ENCODE data around the gene GTF3C2.

GTF3C2 gene

DNA sequence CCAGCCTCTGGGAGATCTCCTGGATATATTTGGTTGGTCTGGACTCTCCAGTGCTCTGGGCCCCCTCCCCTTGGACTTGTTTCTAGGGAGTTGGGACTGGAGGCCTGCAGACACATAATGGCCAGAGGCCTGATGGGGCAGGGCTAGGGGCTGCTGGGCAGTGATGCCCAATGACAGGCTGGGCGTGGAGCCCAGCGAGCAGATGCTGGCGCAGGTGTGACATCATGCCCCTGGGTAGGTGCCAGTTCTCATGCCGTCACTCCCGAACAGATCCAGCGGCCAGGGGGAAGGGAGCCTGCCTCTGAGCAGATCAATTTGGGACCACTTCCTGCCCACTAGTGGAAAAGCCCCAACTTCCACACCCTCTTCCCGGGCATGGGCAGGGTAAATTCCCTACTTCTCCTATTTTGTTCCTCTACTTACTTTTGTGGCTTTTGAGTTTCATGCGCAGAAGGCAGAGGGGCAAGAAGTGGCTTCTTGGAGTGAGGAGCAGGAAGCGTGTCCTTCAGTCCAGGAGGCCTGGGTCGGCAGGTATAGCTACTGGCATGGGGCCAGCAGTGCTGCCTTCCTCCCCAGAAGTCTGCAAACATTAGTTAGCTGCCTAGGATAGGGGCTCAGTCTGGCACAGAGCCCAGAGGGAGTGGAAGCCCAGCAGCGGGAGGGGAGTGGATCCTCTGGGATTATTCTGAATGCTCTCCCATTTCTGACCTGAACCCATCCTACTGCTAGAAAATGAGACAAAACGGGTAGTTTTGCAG, 39.7 kb downstream of the GTF3C2 start:
- TF ChIP-seq ZNF274 (IDR thresholded peaks at IDR 0.05; ENCODE audit: low read depth, low read length): no peak
- TF ChIP-seq SUZ12 (IDR thresholded peaks at IDR 0.05; ENCODE audit: extremely low read depth, insufficient read depth, insufficient read length): no peak
- TF ChIP-seq YY1 (IDR thresholded peaks at IDR 0.05; ENCODE audit: insufficient read depth, insufficient read length): no peak
- Histone ChIP-seq H3K36me3 (ENCODE audit: insufficient read depth, insufficient read length, low read length) (peaks cover 30% of the 10 kb centered on the region), H3K4me3 (ENCODE audit: insufficient read length, low read depth) (no peak overlapping the region), H3K9ac (ENCODE audit: insufficient read length, low read depth) (no peak overlapping the region), H3K9me3 (ENCODE audit: insufficient read depth, low read length) (no peaks in the 10 kb centered on the region), H3K27me3 (ENCODE audit: insufficient read depth, insufficient read length) (no peaks in the 10 kb centered on the region), H3K4me1 (ENCODE audit: insufficient read depth, insufficient read length) (peaks cover 5% of the 10 kb centered on the region)
- no peak for DNase-seq (ENCODE audit: low read depth, low spot score)

DNA sequence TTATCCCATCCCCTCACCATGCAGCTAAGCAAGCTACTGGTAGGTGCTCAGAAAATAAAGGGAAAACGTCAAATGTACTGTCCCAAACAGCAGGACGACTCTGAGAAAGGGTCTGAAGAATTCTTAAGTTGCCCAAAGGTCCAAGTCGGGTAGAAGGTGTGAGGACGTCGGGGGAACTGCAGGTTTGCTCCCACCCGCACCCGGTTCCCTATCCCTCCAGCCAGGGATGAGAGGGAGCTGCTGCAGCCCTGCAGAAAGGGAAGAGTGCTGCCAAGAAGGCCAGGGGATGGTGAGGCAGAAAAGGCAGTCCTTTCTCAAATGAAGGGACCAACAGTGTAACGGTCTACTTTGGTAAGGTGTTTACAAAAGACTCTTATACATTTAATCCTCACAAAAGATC, 41.4 kb downstream of the GTF3C2 start:
- no peak overlapping the region for H3K4me3 ChIP-seq (ENCODE audit: insufficient read length, low read depth)
- peaks cover 37% of the 10 kb centered on the region for H3K36me3 ChIP-seq (ENCODE audit: insufficient read depth, insufficient read length, low read length)
- H3K9me3 ChIP-seq (ENCODE audit: insufficient read depth, low read length): no peaks in the 10 kb centered on the region
- no peaks in the 10 kb centered on the region for H3K4me1 ChIP-seq (ENCODE audit: insufficient read depth, insufficient read length)
- no peaks in the 10 kb centered on the region for H3K27me3 ChIP-seq (ENCODE audit: insufficient read depth, insufficient read length)
- TF ChIP-seq SUZ12 (IDR thresholded peaks at IDR 0.05; ENCODE audit: extremely low read depth, insufficient read depth, insufficient read length) (no peak), ZNF274 (IDR thresholded peaks at IDR 0.05; ENCODE audit: low read depth, low read length) (no peak), YY1 (IDR thresholded peaks at IDR 0.05; ENCODE audit: insufficient read depth, insufficient read length) (no peak)
- no peak for DNase-seq (ENCODE audit: low read depth, low spot score)
- H3K9ac ChIP-seq (ENCODE audit: insufficient read length, low read depth): no peak overlapping the region

DNA sequence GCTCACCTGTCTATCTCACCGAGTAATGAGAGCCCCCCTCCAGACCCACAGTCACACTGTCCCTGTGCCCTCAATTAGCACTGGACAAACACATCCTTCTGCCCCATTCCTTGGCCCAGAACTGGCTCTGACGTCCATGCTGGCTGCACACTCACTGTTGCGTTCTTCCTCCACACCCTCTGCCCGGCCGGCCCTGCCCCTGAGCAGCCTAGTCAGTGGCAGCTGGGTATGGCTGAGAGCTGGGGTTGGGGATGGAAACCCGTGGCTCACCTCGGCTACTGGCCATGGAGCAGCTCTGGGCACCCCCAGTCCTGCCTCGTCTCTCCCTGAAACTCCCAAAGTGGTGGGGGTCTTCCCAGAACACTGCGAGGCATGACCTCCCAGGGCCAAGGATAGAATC, 41.9 kb downstream of the GTF3C2 start:
- DNase-seq (ENCODE audit: low read depth, low spot score): no peak
- Histone ChIP-seq H3K9me3 (ENCODE audit: insufficient read depth, low read length) (no peaks in the 10 kb centered on the region), H3K27me3 (ENCODE audit: insufficient read depth, insufficient read length) (no peaks in the 10 kb centered on the region), H3K4me1 (ENCODE audit: insufficient read depth, insufficient read length) (no peaks in the 10 kb centered on the region), H3K36me3 (ENCODE audit: insufficient read depth, insufficient read length, low read length) (peaks cover 40% of the 10 kb centered on the region), H3K9ac (ENCODE audit: insufficient read length, low read depth) (no peak overlapping the region), H3K4me3 (ENCODE audit: insufficient read length, low read depth) (no peak overlapping the region)
- TF ChIP-seq YY1 (IDR thresholded peaks at IDR 0.05; ENCODE audit: insufficient read depth, insufficient read length): no peak
- TF ChIP-seq ZNF274 (IDR thresholded peaks at IDR 0.05; ENCODE audit: low read depth, low read length): no peak
- TF ChIP-seq SUZ12 (IDR thresholded peaks at IDR 0.05; ENCODE audit: extremely low read depth, insufficient read depth, insufficient read length): no peak

DNA sequence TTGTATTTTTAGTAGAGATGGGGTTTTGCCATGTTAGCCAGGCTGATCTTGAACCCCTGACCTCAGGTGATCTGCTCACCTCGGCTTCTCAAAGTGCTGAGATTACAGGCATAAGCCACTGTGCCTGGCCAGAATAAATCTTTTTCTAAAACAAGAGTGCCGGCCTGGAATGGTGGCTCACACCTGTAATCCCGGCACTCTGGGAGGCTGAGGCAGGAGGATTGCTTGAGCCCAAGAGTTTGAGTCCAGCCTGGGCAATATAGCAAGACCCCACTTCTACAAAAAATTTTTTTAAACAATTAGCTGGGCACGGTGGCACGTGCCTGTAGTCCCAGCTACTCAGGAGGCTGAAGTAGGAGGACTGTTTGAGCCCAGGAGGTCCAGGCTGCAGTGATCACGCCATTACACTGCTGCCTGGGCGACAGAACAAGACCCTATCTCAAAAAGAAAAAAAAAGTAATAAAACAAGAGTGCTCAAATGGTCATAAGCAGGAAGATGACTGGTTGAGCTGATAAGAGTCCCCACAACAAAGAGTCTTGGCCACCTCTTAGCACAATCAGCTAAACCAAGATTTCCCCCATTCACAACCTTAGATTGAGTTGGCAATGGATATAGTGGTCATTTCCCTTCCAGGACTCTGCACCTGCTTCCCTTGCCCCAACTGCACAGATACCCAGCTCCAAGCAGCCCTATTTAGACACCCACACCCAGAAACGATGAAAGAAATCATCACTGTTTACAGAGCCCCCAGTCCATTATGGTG, 42.5 kb downstream of the GTF3C2 start:
- H3K9me3 ChIP-seq (ENCODE audit: insufficient read depth, low read length): no peaks in the 10 kb centered on the region

DNA sequence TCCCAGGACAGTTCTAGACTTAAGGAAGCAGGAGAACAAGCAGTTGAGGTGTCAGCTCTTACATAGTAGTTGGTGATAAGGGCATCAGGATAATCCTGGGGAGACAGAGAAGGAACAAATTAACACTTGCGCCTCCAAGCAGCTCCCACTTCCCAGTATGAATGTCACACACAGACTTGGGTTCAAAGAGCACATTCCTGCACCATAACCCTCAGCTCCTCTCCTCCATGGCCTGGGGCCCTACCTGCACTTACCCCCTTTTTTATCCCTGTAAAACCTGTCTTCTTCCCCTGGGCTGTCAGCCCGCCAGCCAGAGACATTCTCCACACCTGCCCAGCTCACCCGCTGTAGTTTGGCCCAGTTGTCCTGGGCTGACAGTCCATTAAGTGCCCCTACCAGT, 44.4 kb downstream of the GTF3C2 start:
- H3K36me3 ChIP-seq (ENCODE audit: insufficient read depth, insufficient read length, low read length): peaks cover 48% of the 10 kb centered on the region
- H3K4me3 ChIP-seq (ENCODE audit: insufficient read length, low read depth): no peak overlapping the region
- H3K4me1 ChIP-seq (ENCODE audit: insufficient read depth, insufficient read length): no peaks in the 10 kb centered on the region
- no peak for DNase-seq (ENCODE audit: low read depth, low spot score)
- H3K9ac ChIP-seq (ENCODE audit: insufficient read length, low read depth): no peak overlapping the region
- TF ChIP-seq SUZ12 (IDR thresholded peaks at IDR 0.05; ENCODE audit: extremely low read depth, insufficient read depth, insufficient read length): no peak
- no peak for TF ChIP-seq ZNF274 (IDR thresholded peaks at IDR 0.05; ENCODE audit: low read depth, low read length)
- TF ChIP-seq YY1 (IDR thresholded peaks at IDR 0.05; ENCODE audit: insufficient read depth, insufficient read length): no peak
- no peaks in the 10 kb centered on the region for H3K27me3 ChIP-seq (ENCODE audit: insufficient read depth, insufficient read length)
- H3K9me3 ChIP-seq (ENCODE audit: insufficient read depth, low read length): no peaks in the 10 kb centered on the region

More for the DNA sequence above, 42.5 kb downstream of the GTF3C2 start:
- Histone ChIP-seq H3K36me3 (ENCODE audit: insufficient read depth, insufficient read length, low read length) (peaks cover 44% of the 10 kb centered on the region), H3K9ac (ENCODE audit: insufficient read length, low read depth) (no peak overlapping the region), H3K4me3 (ENCODE audit: insufficient read length, low read depth) (no peak overlapping the region), H3K27me3 (ENCODE audit: insufficient read depth, insufficient read length) (no peaks in the 10 kb centered on the region), H3K4me1 (ENCODE audit: insufficient read depth, insufficient read length) (no peaks in the 10 kb centered on the region)
- TF ChIP-seq YY1 (IDR thresholded peaks at IDR 0.05; ENCODE audit: insufficient read depth, insufficient read length) (no peak), ZNF274 (IDR thresholded peaks at IDR 0.05; ENCODE audit: low read depth, low read length) (no peak), SUZ12 (IDR thresholded peaks at IDR 0.05; ENCODE audit: extremely low read depth, insufficient read depth, insufficient read length) (no peak)
- no peak for DNase-seq (ENCODE audit: low read depth, low spot score)

DNA sequence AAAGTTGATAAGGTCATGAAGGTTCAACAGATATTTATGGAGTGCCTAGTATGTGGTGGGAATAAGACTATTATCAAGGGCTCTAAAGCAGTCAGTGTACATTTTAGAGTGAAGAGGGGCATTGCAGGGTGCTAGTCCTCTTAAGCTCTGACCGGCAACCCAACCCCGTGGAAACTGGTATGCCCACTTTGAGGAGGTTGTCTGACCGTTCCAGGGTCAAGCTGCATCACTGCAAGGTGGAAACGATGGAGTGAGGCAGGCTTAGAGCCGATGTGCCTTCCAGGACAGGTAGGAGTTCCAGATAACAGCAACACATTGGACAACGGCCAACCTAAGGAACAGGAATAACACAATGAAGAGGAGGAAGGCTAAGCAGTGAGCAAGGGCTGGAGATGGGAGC, 46.9 kb downstream of the GTF3C2 start:
- H3K4me3 ChIP-seq (ENCODE audit: insufficient read length, low read depth): no peak overlapping the region
- H3K27me3 ChIP-seq (ENCODE audit: insufficient read depth, insufficient read length): no peaks in the 10 kb centered on the region
- no peak for DNase-seq (ENCODE audit: low read depth, low spot score)
- TF ChIP-seq YY1 (IDR thresholded peaks at IDR 0.05; ENCODE audit: insufficient read depth, insufficient read length) (no peak), SUZ12 (IDR thresholded peaks at IDR 0.05; ENCODE audit: extremely low read depth, insufficient read depth, insufficient read length) (no peak), ZNF274 (IDR thresholded peaks at IDR 0.05; ENCODE audit: low read depth, low read length) (no peak)
- no peaks in the 10 kb centered on the region for H3K4me1 ChIP-seq (ENCODE audit: insufficient read depth, insufficient read length)
- no peaks in the 10 kb centered on the region for H3K9me3 ChIP-seq (ENCODE audit: insufficient read depth, low read length)
- H3K36me3 ChIP-seq (ENCODE audit: insufficient read depth, insufficient read length, low read length): peaks cover 45% of the 10 kb centered on the region
- H3K9ac ChIP-seq (ENCODE audit: insufficient read length, low read depth): no peak overlapping the region

DNA sequence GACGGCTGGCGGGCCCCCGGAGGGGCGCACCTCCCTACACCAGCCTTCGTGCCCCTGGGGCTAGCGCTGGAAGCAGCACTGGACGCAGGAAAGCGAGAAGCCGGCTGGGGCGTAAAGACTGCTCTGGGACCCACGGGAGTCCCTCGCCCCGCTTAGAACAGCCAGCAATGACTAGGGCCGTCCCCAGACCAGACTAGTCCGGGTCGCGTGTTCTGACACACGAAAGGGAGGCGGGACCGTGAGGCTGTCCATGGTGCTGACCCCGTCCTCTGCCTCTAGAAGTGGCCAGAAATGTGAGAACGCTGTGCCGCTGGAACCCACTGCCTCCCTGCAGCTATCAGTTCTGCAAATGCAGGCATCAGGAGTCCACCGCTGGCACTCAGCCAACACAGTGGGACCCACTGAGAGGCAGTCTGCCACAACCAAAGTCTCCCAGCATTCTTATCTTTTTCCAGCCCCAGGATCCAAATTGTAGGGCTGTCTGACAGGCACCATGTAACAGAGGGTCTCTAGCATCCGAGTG, 48.1 kb downstream of the GTF3C2 start, which contains the start of gene UCN:
Gene UCN, minus strand, starts transcription at position 87 of the 523 bp plus-strand sequence. CDS start 550 bp downstream, outside the sequence.
- no peak for DNase-seq (ENCODE audit: low read depth, low spot score)
- Histone ChIP-seq H3K4me1 (ENCODE audit: insufficient read depth, insufficient read length) (no peaks in the 10 kb centered on the region), H3K36me3 (ENCODE audit: insufficient read depth, insufficient read length, low read length) (peaks cover 45% of the 10 kb centered on the region), H3K4me3 (ENCODE audit: insufficient read length, low read depth) (no peak within 1 kb of the TSS), H3K9ac (ENCODE audit: insufficient read length, low read depth) (no peak within 1 kb of the TSS), H3K9me3 (ENCODE audit: insufficient read depth, low read length) (no peaks in the 10 kb centered on the region), H3K27me3 (ENCODE audit: insufficient read depth, insufficient read length) (no peaks in the 10 kb centered on the region)
- TF ChIP-seq SUZ12 (IDR thresholded peaks at IDR 0.05; ENCODE audit: extremely low read depth, insufficient read depth, insufficient read length) (no peak), YY1 (IDR thresholded peaks at IDR 0.05; ENCODE audit: insufficient read depth, insufficient read length) (no peak), ZNF274 (IDR thresholded peaks at IDR 0.05; ENCODE audit: low read depth, low read length) (no peak)

All from NT2/D1 (cell line).